SK-N-SH (cell line): ENCODE data around the gene UPF3B.

Source experiments
- CTCF ChIP-seq: fragments of 200-600 bp; sonication (generic); IDR thresholded peaks from 2 replicates; pipeline ENCODE4 v1.6.1; 2017; ENCODE audit warnings: antibody characterized with exemption, mild to moderate bottlenecking, moderate library complexity
- EP300 ChIP-seq, 2 experiments: IDR thresholded peaks; 2 replicates each; pipeline versions ENCODE4 v1.4.0 to v1.6.1; 2012; ENCODE audit warnings: borderline replicate concordance in 1 of 2, low read depth in 1 of 2, low read length in 1 of 2
- MAX ChIP-seq: IDR thresholded peaks from 2 replicates; pipeline ENCODE4 v1.4.0; 2012; ENCODE audit warnings: low read depth
- RFX5 ChIP-seq: IDR thresholded peaks from 2 replicates; pipeline ENCODE4 v1.6.1; 2012; ENCODE audit warnings: mild to moderate bottlenecking, improper control_type of control experiment, low read length
- TEAD4 ChIP-seq: IDR thresholded peaks from 2 replicates; pipeline ENCODE4 v1.4.0; 2012; ENCODE audit warnings: mild to moderate bottlenecking, borderline replicate concordance; ENCODE audit not compliant: insufficient read depth

- TF ChIP-seq EP300 (IDR thresholded peaks at IDR 0.05; ENCODE audit: borderline replicate concordance in 1 of 2, low read depth in 1 of 2, low read length in 1 of 2) (no peak), CTCF (no peak), TEAD4 (no peak), MAX (no peak), RFX5 (no peak)
Measured at GRCh38 chrX:119885554-119886428, 33.0 kb upstream of the UPF3B start.
